ENCODE data around the gene CELSR3.

Gene CELSR3

GRCh38 chr3:48656841-48657281, 5.8 kb downstream of the CELSR3 start:
- no peak for DNase-seq

GRCh38 chr3:48656061-48656840, 6.4 kb downstream of the CELSR3 start:
- DNase-seq, result no peak

DNA sequence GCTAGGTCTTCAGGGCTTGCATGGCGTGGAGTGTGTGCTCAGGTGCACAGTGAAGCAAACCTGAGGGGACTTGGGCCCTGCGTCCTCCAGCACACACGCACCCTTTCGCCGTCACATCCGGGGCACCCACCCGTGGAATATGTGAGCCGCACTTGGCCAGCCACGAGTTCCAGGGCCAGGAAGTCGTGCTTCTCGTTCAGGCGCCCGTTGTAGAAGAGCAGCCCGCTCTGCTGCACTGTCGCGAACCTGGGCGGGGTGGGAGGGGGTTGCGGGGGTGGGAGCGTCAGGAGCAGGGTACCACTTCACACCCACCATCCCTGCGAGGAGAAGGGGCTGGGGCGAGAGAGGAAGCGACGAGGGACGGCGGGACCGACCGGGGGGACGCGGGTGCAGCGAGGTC, 7.1 kb downstream of the CELSR3 start:
- DNase-seq, result no peak

GRCh38 chr3:48655063-48655462, 7.6 kb downstream of the CELSR3 start:
- DNase-seq, result no peak

DNA sequence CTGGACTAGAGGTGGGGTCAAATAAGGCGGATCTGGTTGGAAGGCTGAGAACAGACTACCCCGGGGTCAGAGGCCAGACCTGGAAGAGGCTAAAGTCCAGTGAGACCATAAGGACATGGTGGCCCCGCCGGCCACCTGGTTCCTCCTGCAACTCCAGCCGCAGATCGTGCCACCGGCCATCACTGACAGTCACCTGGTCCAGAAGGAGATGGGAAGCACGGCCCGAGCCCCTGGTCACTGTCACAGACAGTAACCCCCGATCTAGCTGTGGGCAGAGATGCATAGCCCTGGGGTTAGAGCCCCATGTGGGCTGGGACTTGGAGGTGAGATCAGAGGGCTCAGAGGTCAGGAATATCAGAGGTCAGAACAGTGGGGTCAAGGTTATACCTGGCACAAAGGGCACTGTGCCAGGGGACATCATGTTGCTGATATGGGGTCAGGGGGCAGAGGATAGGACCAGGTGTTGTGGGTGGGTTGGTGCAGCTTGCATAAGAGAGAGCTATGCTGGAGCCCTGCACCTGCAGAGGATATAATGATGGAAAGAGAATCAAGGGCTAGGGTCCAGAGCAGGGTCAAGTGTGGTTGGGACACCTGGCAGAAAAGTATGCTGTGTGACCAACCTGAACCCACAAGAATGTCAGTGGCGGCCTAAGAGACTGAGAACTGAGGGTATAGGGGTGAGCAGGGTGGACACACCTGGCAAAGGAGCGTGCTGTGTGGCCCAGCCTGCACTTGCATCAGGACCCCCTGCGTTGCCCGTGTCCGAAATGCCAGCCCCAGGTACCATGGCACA, 9.6 kb downstream of the CELSR3 start:
- no peak for DNase-seq

DNA sequence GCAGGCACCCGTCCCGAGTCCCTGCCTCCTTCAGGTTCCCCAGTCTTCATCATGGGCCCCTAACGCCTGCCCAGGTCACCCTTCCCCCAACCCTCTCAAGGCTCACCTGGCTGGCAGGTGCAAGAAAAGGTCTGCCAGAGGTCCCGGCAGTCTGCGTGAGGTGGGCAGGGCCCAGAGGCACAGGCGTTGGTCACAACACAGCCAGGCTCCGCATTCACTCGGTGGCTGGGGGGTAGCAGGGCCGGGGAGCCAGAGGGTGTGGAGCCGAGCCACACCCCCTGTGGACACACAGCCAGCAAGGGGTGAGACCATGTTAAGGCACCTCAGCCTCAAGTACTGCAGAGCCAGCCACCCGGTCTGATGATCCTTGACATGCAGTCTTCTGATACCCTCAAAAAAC, 10.9 kb downstream of the CELSR3 start:
- DNase-seq, result no peak

- no peak for DNase-seq
Measured at GRCh38 chr3:48650723-48651122, 12.0 kb downstream of the CELSR3 start.

GRCh38 chr3:48648188-48648850, 14.4 kb downstream of the CELSR3 start:
- no peak for DNase-seq

DNA sequence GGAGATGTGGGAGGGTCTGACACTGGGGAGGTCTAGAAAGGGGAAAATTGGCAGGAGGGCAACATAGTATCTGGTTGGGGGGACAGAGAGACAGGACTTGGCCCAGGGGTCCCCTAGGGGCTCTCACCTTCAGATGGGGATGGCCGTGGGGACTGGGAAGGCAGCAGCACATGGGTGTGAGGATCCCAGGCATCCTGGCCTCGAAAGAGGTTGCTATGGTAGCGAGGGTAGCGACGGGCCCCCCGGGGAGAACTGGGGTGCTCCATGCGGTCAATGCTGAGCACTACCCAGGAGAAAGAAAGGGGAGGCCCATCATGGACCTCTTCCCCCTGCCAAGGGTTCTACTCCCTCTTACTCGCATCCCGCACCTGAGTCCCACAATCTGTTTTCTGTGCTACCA, 15.0 kb downstream of the CELSR3 start:
- DNase-seq, result no peak

- no peak for DNase-seq
Measured at GRCh38 chr3:48644898-48645760, 17.6 kb downstream of the CELSR3 start.

DNA sequence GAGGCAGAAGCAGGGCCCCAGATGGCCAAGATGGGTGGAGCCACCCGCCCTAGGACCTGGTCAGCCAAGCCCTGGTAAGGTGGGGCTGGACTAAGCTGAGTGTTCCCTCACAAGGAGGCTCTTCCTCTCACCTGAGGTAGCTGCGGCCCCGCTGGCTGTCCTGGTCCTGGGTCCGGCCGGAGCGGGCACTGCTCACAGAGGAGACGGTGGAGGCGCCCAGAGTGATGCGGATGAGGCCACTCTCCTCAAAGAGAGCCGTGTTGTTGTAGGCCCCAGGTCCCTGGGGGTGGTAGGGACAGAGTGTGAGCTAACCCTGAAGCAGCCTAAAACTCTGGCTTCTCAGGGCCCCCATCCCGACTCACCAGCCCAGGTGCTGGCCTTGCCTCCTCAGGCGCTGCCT, 20.1 kb downstream of the CELSR3 start:
- no peak for DNase-seq

DNA sequence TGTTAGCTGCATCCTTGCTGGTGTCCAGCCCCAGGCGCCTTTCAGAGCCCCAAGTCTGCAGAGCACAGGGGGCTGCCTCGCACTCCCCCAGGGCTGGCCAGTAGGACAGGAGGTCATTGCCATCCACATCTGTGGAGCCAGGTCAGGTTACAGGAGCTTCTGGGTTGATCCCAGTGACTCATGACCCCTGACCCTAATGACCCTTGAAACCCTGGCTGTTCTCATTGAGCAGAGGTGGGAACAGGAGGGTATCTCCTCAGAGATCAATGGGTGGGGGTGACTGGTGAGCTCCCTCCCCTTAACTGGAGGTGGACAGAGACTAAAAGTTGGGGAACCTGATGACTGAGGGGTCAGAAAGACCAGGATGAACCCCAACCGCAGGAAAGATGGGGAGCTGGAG, 21.3 kb downstream of the CELSR3 start:
- no peak for DNase-seq

- no peak for DNase-seq
Measured at GRCh38 chr3:48639944-48640606, 22.6 kb downstream of the CELSR3 start.

- DNase-seq, result no peak
Measured at GRCh38 chr3:48637305-48637704, 25.4 kb downstream of the CELSR3 start.

DNA sequence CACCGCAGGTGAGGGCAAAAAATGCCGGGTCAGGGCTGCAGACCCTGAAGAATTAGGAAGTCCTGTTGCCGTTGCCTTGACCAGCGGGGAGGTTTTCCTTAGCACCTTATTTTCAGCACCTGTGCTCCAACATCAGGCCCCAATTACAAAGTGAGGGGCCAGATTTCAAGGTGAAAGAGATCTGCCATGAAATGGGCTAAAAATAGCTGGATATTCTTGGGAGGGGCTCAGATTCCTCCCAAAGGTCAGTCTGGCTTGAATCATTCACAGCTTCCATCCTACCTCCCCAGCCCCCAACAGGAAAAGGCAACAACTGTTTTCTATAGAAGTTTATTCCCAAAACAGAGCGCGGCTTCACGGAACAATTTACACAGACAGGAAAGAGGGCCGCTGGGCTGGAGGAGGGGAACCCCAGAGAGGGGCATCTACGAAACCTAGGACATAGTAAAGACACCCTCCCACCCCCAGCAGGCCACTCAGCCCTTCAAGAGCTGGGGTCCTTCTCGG, 26.5 kb downstream of the CELSR3 start:
- no peak for DNase-seq

- peak; percentile 85 for DNase-seq
Measured at GRCh38 chr3:48635222-48636021, 27.3 kb downstream of the CELSR3 start, which contains the start of gene SLC26A6. SLC26A6 (minus strand) TSS chr3:48635461; CDS start chr3:48635393, 68 bp downstream.

DNA sequence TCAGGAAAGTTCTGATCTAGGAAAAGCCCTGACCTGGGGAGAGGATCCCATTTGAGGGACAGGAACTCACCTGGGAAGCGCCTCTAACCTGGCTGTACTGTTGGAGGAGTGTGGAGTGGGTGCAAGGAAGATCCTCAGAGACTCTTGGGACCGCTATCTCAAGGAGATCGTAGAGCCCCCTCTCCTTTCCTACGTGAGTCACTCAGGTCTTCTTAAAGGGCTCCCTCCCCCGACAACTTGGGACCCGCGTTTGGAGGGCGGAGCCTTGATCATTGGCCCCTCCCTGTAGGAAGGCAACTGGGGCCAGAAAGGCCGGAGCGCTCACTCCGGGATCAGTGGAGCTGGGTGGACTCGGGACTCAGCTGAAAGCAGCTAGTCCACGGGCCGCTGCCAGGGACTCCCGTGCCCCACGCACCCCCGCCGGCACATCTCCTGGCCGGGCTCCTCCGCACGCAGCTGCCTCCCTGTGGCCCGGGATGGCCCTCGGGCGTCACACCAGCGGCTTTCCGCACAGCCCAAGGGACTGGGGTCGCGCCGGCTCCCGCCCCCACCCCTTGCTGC, 27.9 kb downstream of the CELSR3 start:
- DNase-seq, result no peak

DNA sequence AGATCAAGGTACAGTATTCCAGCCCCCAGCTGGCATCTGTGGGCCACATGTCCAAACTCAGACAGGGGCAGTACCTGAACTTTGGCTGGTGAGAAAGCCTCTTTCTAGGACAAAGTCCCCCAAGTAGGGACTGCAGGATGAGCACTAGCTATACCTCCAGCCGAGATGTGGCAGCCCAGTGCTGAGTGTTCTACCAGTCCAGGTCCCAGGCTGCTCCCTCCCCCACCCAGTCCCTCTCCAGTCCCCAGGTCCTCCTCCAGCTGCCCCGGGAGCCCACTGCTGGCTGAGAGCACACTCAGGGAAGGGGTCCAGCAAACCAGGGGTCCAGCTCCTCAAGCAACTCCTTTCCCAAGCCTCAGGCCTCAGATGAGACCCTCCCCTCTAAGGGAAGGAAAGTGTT, 28.9 kb downstream of the CELSR3 start:
- DNase-seq, result no peak

GRCh38 chr3:48633256-48633655, 29.4 kb downstream of the CELSR3 start:
- no peak for DNase-seq
